Measurements from ENCODE around the gene CNPY1.

Gene CNPY1

GRCh38 chr7:155576416-155576815, 30.1 kb upstream of the CNPY1 start:
- Histone ChIP-seq H3K9me3 (ENCODE audit: control insufficient read depth, low read length) (no peaks in the 10 kb centered on the region), H3K4me1 (ENCODE audit: control insufficient read depth, insufficient read depth, low read length) (peaks cover 12% of the 10 kb centered on the region), H3K27me3 (ENCODE audit: control insufficient read depth, insufficient read depth, low read length) (peaks cover 15% of the 10 kb centered on the region), H3K36me3 (ENCODE audit: control insufficient read depth, insufficient read depth, low read length) (no peaks in the 10 kb centered on the region), H3K9ac (ENCODE audit: low read length) (peak overlapping the region; percentile 54), H3K4me3 (ENCODE audit: low read length) (no peak overlapping the region)

- Histone ChIP-seq H3K27me3 (ENCODE audit: control insufficient read depth, insufficient read depth, low read length) (peaks cover 5% of the 10 kb centered on the region), H3K9ac (ENCODE audit: low read length) (no peak overlapping the region), H3K9me3 (ENCODE audit: control insufficient read depth, low read length) (no peaks in the 10 kb centered on the region), H3K36me3 (ENCODE audit: control insufficient read depth, insufficient read depth, low read length) (no peaks in the 10 kb centered on the region), H3K4me1 (ENCODE audit: control insufficient read depth, insufficient read depth, low read length) (peaks cover 12% of the 10 kb centered on the region), H3K4me3 (ENCODE audit: low read length) (no peak overlapping the region)
Observed at GRCh38 chr7:155574556-155575290, 28.4 kb upstream of the CNPY1 start.

- H3K36me3 ChIP-seq (ENCODE audit: control insufficient read depth, insufficient read depth, low read length) = no peaks in the 10 kb centered on the region
- no peaks in the 10 kb centered on the region for H3K9me3 ChIP-seq (ENCODE audit: control insufficient read depth, low read length)
- H3K4me3 ChIP-seq (ENCODE audit: low read length) = no peak overlapping the region
- H3K9ac ChIP-seq (ENCODE audit: low read length) = no peak overlapping the region
- H3K27me3 ChIP-seq (ENCODE audit: control insufficient read depth, insufficient read depth, low read length) = peaks cover 4% of the 10 kb centered on the region
- H3K4me1 ChIP-seq (ENCODE audit: control insufficient read depth, insufficient read depth, low read length) = peaks cover 8% of the 10 kb centered on the region
Observed at GRCh38 chr7:155571581-155572345, 25.4 kb upstream of the CNPY1 start.

GRCh38 chr7:155570991-155571390, 24.6 kb upstream of the CNPY1 start:
- H3K4me3 ChIP-seq (ENCODE audit: low read length) = no peak overlapping the region

GRCh38 chr7:155570171-155570958, 24.0 kb upstream of the CNPY1 start:
- no peaks in the 10 kb centered on the region for H3K36me3 ChIP-seq (ENCODE audit: control insufficient read depth, insufficient read depth, low read length)
- H3K9ac ChIP-seq (ENCODE audit: low read length) = no peak overlapping the region
- H3K4me1 ChIP-seq (ENCODE audit: control insufficient read depth, insufficient read depth, low read length) = no peaks in the 10 kb centered on the region
- no peaks in the 10 kb centered on the region for H3K9me3 ChIP-seq (ENCODE audit: control insufficient read depth, low read length)
- H3K27me3 ChIP-seq (ENCODE audit: control insufficient read depth, insufficient read depth, low read length) = peaks cover 4% of the 10 kb centered on the region
- no peak overlapping the region for H3K4me3 ChIP-seq (ENCODE audit: low read length)

More at GRCh38 chr7:155570991-155571390, 24.6 kb upstream of the CNPY1 start:
- peaks cover 4% of the 10 kb centered on the region for H3K27me3 ChIP-seq (ENCODE audit: control insufficient read depth, insufficient read depth, low read length)
- no peaks in the 10 kb centered on the region for H3K9me3 ChIP-seq (ENCODE audit: control insufficient read depth, low read length)
- peaks cover 3% of the 10 kb centered on the region for H3K4me1 ChIP-seq (ENCODE audit: control insufficient read depth, insufficient read depth, low read length)
- no peaks in the 10 kb centered on the region for H3K36me3 ChIP-seq (ENCODE audit: control insufficient read depth, insufficient read depth, low read length)
- no peak overlapping the region for H3K9ac ChIP-seq (ENCODE audit: low read length)

GRCh38 chr7:155569681-155570080, 23.3 kb upstream of the CNPY1 start:
- H3K9me3 ChIP-seq (ENCODE audit: control insufficient read depth, low read length) = no peaks in the 10 kb centered on the region
- no peaks in the 10 kb centered on the region for H3K4me1 ChIP-seq (ENCODE audit: control insufficient read depth, insufficient read depth, low read length)
- peaks cover 4% of the 10 kb centered on the region for H3K27me3 ChIP-seq (ENCODE audit: control insufficient read depth, insufficient read depth, low read length)
- H3K36me3 ChIP-seq (ENCODE audit: control insufficient read depth, insufficient read depth, low read length) = no peaks in the 10 kb centered on the region
- no peak overlapping the region for H3K9ac ChIP-seq (ENCODE audit: low read length)
- no peak overlapping the region for H3K4me3 ChIP-seq (ENCODE audit: low read length)

GRCh38 chr7:155568842-155569494, 22.6 kb upstream of the CNPY1 start:
- no peaks in the 10 kb centered on the region for H3K9me3 ChIP-seq (ENCODE audit: control insufficient read depth, low read length)
- no peaks in the 10 kb centered on the region for H3K36me3 ChIP-seq (ENCODE audit: control insufficient read depth, insufficient read depth, low read length)
- no peak overlapping the region for H3K4me3 ChIP-seq (ENCODE audit: low read length)
- H3K4me1 ChIP-seq (ENCODE audit: control insufficient read depth, insufficient read depth, low read length) = no peaks in the 10 kb centered on the region
- H3K27me3 ChIP-seq (ENCODE audit: control insufficient read depth, insufficient read depth, low read length) = peaks cover 4% of the 10 kb centered on the region
- H3K9ac ChIP-seq (ENCODE audit: low read length) = no peak overlapping the region

GRCh38 chr7:155568333-155568660, 21.9 kb upstream of the CNPY1 start:
- H3K36me3 ChIP-seq (ENCODE audit: control insufficient read depth, insufficient read depth, low read length) = no peaks in the 10 kb centered on the region
- H3K9me3 ChIP-seq (ENCODE audit: control insufficient read depth, low read length) = no peaks in the 10 kb centered on the region
- peaks cover 4% of the 10 kb centered on the region for H3K27me3 ChIP-seq (ENCODE audit: control insufficient read depth, insufficient read depth, low read length)
- H3K4me3 ChIP-seq (ENCODE audit: low read length) = no peak overlapping the region
- no peaks in the 10 kb centered on the region for H3K4me1 ChIP-seq (ENCODE audit: control insufficient read depth, insufficient read depth, low read length)
- no peak overlapping the region for H3K9ac ChIP-seq (ENCODE audit: low read length)

GRCh38 chr7:155567646-155568332, 21.4 kb upstream of the CNPY1 start:
- H3K9ac ChIP-seq (ENCODE audit: low read length) = no peak overlapping the region
- no peaks in the 10 kb centered on the region for H3K9me3 ChIP-seq (ENCODE audit: control insufficient read depth, low read length)
- H3K27me3 ChIP-seq (ENCODE audit: control insufficient read depth, insufficient read depth, low read length) = peaks cover 6% of the 10 kb centered on the region
- no peak overlapping the region for H3K4me3 ChIP-seq (ENCODE audit: low read length)
- no peaks in the 10 kb centered on the region for H3K36me3 ChIP-seq (ENCODE audit: control insufficient read depth, insufficient read depth, low read length)
- no peaks in the 10 kb centered on the region for H3K4me1 ChIP-seq (ENCODE audit: control insufficient read depth, insufficient read depth, low read length)

- no peak overlapping the region for H3K9ac ChIP-seq (ENCODE audit: low read length)
- H3K27me3 ChIP-seq (ENCODE audit: control insufficient read depth, insufficient read depth, low read length) = peaks cover 7% of the 10 kb centered on the region
- no peaks in the 10 kb centered on the region for H3K9me3 ChIP-seq (ENCODE audit: control insufficient read depth, low read length)
- H3K4me1 ChIP-seq (ENCODE audit: control insufficient read depth, insufficient read depth, low read length) = no peaks in the 10 kb centered on the region
- no peaks in the 10 kb centered on the region for H3K36me3 ChIP-seq (ENCODE audit: control insufficient read depth, insufficient read depth, low read length)
- H3K4me3 ChIP-seq (ENCODE audit: low read length) = no peak overlapping the region
Observed at GRCh38 chr7:155566011-155566836, 19.9 kb upstream of the CNPY1 start.

- Histone ChIP-seq H3K9me3 (ENCODE audit: control insufficient read depth, low read length) (no peaks in the 10 kb centered on the region), H3K36me3 (ENCODE audit: control insufficient read depth, insufficient read depth, low read length) (no peaks in the 10 kb centered on the region), H3K4me1 (ENCODE audit: control insufficient read depth, insufficient read depth, low read length) (no peaks in the 10 kb centered on the region)
Observed at GRCh38 chr7:155565596-155565995, 19.2 kb upstream of the CNPY1 start.

More at GRCh38 chr7:155565596-155565995, 19.2 kb upstream of the CNPY1 start:
- Histone ChIP-seq H3K27me3 (ENCODE audit: control insufficient read depth, insufficient read depth, low read length) (peaks cover 8% of the 10 kb centered on the region), H3K9ac (ENCODE audit: low read length) (no peak overlapping the region), H3K4me3 (ENCODE audit: low read length) (no peak overlapping the region)

Data from mucosa of stomach (tissue), 1 donor.